ENCODE measurements around the gene MYBPC3.
A peak's percentile ranks its signal among the peaks of the same experiment; 100 is the strongest.

MYBPC3 gene

DNA sequence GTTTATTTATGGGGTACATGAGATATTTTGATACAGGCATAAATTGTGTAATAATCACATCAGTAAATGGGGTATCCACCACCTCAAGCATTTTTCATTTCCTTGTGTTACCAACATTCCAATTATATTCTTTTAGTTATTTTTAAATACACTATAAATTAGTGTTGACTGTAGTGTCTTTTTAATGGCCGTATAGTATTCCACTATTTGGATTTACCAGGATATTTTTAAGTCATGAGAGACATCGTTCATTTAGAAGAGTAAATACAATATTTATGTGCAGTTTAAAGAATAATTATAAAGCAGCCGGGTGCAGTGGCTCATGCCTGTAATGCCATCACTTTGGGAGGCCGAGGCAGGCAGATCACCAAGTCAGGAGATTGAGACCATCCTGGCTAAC is 32.0 kb upstream of the MYBPC3 start:
- DNase-seq (ENCODE audit: low read depth, low spot score) = no peak

DNA sequence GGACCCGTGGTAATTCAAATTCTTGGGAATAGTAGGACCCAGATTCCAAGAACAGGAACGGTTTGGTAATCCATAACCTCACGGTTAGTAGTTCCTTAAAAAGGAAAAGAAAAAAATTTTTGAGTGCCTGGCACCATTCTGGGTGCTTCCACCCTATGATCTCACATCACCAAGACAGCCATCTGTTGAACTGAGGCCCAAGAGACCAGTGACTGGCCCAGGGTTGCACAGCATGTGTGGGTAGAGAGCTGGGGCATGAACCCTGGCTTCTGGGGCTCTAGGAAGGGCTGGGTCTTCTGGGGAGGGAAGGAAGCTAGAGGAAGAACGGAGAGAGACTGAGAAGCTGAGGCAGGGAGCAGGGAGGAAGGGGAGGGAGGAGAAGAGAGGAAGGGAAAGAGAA is 30.6 kb upstream of the MYBPC3 start:
- no peak for DNase-seq (ENCODE audit: low read depth, low spot score)

GRCh38 chr11:47380078-47380477 is 27.6 kb upstream of the MYBPC3 start:
- no peak for DNase-seq (ENCODE audit: low read depth, low spot score)

DNA sequence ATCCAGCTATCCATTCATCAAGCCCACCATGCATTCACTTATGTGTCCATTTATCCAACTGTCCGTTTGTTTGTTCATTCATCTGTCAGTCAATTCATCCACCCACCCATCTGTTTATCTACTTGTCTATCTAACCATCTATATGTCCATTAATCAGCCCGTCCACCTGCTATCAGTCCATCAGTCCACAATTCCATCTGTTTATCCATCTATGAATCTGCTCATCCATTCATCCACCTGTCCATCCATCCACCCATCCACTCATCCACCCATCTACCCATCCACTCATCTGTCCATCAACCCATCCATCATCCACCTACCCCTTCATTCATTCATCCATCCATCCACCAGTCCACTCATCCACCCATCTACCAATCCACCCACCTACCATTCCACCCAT is 26.8 kb upstream of the MYBPC3 start:
- no peak for DNase-seq (ENCODE audit: low read depth, low spot score)

GRCh38 chr11:47378836-47379170 is 26.3 kb upstream of the MYBPC3 start:
- DNase-seq (ENCODE audit: low read depth, low spot score) = no peak

DNA sequence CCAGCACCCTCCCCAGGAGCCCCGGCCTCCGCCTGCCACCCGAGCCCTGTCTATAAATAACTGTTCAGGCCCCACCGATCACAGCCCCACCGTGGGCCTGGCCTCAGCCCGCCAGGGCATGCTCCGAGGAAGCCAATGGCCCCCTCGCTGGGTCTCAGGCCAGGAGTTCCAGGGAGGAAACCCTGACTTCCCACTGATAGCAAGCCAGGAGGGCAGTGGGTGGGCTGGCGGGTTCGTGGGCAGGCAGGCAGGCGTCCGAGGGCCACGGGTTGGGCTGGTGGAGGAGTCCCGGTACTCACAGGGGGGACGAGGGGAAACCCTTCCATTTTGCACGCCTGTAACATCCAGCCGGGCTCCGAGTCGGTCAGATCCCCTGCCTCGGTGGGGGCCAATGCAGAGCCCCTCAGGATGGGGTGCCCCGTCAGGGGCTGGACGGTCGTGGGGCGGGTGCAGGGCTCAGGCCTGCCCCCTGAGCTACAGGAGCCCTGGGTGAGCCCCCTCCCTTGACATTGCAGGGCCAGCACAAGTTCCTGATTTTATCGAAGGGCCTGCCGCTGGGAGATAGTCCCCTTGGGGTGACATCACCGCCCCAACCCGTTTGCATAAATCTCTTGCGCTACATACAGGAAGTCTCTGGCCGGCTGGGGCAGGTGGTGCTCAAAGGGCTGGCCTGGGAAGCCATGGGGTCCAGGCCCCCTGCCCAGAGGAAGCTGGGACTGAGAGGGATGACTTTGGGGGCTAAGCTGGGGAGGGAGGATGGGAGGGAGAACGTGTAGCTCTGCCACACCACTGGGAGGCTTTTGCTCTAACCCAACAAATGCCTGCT is 25.7 kb upstream of the MYBPC3 start, which contains the start of gene SPI1:
Gene SPI1 (minus strand): TSS at position 538 of the 826 bp plus-strand sequence. CDS start 194 bp downstream, at position 344.
- DNase-seq (ENCODE audit: low read depth, low spot score) = no peak

DNA sequence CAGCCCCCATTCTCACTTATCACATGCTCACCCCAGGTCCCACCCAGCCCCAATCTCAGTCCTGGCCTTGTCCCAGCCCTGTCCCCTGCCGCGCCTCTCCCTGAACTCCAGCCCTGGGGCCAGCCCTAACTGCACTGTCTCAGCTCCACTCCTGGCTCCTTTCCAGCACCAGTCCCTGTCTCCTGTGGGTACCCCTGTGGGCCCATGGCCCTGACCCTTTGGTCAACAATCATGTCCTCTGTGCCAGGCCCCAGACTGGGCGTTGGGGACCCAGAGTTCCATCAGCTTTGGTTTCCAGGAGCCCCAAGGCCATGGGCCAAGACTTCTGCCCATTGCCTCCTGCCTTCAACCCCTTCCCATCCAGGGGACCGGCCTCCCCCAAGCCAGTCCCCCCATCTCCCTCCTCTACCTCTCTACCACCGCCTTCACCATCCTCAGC is 25.1 kb upstream of the MYBPC3 start:
- no peak for DNase-seq (ENCODE audit: low read depth, low spot score)

DNA sequence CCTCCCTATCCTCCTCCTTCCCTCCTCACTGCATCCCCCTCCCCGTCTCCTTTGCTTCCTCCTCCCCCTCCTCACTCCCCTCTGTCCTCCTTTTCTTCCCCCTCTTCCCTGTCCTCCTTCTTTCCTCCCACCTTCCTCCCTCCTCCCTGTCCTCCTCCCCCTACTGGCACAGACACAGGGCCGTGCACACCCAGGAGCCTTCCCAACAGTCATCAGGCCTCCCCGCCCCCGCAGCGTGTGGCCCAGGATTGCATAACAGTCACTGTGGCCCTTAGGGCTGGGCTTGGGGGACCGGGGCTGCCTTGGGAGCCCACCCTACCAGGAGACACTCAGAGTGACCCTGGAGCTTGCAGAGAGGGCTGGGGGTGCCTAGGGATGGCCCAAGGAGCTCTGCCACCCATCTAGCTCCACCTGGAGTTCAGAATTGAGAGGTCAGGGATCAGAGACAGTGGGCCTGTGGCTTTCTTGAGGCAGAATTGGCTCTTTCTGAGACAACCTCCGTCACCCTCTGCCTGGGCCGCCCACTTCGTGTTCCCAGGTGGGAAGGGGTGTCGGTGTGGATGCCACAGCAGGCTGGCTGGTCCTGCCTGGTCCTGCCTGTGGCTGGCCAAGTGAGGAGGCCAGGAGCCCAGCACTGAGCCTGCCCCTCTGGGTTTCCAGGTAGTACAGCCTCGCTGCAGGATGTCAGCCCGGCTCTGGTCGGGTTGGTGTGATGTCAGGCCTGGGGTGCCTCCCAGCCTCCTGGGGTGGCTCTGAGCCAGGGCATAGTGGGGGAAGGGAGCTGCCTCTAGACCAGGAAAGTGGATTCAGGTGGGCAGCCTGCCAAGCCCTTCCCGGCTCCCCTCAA is 24.2 kb upstream of the MYBPC3 start:
- no peak for DNase-seq (ENCODE audit: low read depth, low spot score)

DNA sequence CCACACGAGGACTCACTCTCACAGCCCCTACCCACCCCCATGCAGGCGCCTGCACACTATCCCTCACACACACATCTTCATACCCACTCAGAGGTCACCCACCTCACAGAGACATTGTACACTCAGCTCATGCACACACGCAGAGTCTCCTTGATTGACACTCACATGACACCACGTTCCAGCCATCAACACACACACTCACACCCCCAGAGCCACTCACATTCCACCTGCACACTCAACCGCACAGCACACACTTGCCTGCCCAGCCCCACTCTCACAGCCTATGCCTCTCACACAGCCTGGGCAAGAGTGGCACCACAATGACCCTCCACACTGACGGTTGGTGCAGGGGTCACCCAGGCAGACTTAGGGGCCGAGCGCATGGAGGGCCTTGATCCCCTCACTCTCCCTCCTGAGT is 23.6 kb upstream of the MYBPC3 start:
- no peak for DNase-seq (ENCODE audit: low read depth, low spot score)

DNA sequence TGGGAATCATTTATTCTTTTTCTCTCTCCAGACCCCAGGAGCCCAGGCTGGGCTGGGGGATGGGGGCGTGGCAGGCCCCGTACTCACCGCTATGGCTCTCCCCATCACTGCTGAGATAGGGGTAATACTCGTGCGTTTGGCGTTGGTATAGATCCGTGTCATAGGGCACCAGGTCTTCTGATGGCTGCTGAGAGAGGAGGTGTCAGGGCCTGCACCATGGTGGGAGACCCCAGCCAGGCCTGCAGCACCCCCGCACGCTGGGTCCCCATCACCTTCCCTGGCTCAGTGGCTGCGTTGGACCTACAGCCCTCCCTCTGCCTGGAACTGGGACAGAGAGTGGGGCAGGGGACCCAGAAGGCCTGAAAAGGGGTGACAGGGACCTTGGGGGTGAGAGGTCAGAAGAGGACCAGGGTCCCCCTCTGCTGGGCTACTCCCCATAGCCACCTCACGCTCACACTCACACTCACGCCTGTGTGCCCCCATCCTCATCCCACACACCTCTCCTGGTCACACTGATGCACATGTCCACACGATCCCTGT is 23.1 kb upstream of the MYBPC3 start:
- DNase-seq (ENCODE audit: low read depth, low spot score) = no peak

DNA sequence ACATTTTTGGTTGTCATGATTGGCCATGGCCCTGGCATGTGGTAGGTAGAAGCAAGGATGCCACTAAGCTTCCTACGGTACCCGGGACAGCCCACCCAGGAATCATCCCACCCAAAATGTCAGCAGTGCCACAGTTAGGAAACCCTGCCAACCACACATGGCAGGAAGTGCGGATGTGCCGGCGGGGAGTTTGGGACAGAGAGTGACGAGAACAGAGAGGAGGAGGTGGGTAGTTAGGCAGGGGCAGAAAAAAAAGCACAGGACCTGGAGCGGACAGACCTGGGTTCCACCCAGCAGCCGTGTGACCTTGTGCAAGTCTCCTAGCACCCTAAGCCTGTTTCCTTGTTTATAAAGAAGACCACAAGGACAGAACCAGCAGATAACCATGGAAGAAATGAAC is 22.5 kb upstream of the MYBPC3 start:
- no peak for DNase-seq (ENCODE audit: low read depth, low spot score)

- DNase-seq (ENCODE audit: low read depth, low spot score) = no peak
Observed at GRCh38 chr11:47374720-47375019, 22.2 kb upstream of the MYBPC3 start.

GRCh38 chr11:47373876-47374719 is 21.6 kb upstream of the MYBPC3 start:
- peak; percentile 61 for DNase-seq (ENCODE audit: low read depth, low spot score)

DNA sequence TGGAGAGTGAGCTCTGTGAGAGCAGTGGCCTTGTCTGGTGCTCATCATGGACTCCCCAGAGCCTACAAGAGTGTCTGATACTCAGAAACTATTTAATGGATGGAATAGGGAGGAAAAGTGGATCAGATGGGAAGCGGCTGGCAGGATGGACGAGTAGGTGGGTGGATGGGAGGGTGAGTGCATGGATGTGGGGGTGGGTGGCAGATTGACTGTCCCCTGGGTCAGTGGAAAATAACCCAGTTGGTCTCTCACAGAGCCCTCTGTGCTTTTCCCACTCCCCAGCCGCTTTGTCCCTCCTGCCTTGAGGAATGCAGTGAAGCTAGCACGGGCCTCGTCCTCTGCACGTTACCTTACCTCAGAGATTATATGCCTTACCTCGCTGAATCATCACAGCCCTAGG is 19.9 kb upstream of the MYBPC3 start:
- no peak for DNase-seq (ENCODE audit: low read depth, low spot score)

- no peak for DNase-seq (ENCODE audit: low read depth, low spot score)
Observed at GRCh38 chr11:47369676-47370075, 17.2 kb upstream of the MYBPC3 start.

DNA sequence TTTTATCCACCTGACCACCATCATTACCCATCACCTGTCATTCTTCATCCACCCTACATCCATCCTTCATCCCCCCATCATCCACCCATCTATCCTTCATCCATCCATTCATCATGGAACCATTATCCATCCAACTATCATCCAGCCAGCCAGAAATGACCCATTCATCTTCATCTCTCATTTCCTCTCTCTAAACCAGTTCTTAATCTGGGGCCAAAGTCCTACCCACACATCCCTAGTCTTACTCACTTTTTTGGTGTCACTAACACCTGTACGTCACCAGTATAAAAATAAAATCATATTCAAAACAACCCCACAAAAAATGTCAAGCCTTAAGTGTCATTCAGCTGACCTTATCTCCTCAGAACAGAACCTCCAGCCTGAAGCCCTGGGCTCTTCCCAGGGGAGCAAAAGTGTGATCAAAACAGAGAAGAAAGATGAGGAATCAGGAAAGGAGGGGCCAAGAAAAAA is 13.6 kb upstream of the MYBPC3 start:
- no peak for DNase-seq (ENCODE audit: low read depth, low spot score)

DNA sequence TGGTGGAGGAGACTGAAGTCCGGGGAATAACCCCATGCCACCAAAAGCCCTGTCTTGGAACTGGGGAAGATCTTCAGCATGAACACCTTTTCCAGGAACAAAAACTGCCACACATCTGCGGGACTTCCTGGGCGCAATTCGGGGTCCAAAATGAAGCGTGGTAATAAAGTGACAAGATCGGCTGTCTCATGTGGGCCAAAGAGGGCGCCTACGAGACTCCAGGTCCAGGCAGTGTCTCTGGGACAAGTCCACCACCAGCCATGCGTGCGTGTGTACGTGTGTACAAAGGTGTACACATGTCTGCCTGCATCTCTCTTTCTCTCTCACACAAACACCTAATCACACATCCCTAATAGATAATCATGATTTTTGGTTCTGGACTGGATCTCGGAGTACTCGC is 8.9 kb upstream of the MYBPC3 start:
- DNase-seq (ENCODE audit: low read depth, low spot score) = no peak

GRCh38 chr11:47360341-47360740 is 7.8 kb upstream of the MYBPC3 start:
- no peak for DNase-seq (ENCODE audit: low read depth, low spot score)

DNA sequence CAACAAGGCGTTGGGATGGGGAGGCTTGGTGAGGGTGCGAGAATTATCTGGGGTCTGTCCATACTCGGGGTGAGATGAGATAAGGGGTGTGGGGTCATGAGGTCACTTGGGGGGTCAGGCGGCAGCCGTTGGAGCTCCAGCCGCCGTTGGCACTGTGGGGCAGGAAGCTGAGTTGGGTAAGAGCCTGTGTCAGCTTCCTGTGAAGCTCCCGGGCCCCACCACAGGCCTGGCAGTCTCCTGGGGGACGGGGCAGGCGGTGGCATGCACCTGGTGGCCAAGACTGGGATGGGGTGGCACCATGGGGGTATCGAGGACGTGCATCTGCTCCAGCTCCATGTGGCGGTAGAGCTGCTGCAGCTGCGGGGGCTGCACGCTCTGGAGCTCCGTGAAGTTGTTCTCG is 7.1 kb upstream of the MYBPC3 start:
- DNase-seq (ENCODE audit: low read depth, low spot score) = no peak

DNA sequence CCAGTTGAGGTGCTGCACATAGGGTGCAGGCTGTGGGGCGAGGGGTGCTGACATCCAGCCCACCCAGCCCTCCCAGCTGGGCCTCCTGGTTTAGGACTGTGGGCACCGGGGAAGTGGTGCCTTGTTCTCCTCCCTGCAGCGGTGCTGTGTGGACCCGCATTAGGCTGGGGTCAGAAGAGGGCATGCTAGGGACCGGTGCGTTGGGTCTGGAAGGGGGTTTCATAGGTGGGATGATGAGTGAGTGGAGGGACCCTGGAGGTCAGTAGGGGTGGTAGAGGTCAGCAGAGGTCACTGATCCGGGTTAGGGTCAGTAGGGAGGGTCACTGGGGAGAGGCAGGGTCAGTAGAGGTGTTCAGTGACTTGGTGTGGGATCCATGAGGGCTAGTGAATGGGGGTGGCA is 6.7 kb upstream of the MYBPC3 start:
- no peak for DNase-seq (ENCODE audit: low read depth, low spot score)

- no peak for DNase-seq (ENCODE audit: low read depth, low spot score)
Observed at GRCh38 chr11:47358731-47359051, 6.2 kb upstream of the MYBPC3 start.

Data from activated naive CD8-positive, alpha-beta T cell treated with anti-CD3 and anti-CD28 coated beads, Interleukin-2, amount 50 U/mL, for 16 hours (primary cell).